ENCODE measurements around the gene RNU6-9.
"Not testable (repeated sequence)": the region's sequence is repeated elsewhere in the genome, so short reads cannot be mapped to it uniquely, and the experiment has no call there.

The RNU6-9 gene

DNA sequence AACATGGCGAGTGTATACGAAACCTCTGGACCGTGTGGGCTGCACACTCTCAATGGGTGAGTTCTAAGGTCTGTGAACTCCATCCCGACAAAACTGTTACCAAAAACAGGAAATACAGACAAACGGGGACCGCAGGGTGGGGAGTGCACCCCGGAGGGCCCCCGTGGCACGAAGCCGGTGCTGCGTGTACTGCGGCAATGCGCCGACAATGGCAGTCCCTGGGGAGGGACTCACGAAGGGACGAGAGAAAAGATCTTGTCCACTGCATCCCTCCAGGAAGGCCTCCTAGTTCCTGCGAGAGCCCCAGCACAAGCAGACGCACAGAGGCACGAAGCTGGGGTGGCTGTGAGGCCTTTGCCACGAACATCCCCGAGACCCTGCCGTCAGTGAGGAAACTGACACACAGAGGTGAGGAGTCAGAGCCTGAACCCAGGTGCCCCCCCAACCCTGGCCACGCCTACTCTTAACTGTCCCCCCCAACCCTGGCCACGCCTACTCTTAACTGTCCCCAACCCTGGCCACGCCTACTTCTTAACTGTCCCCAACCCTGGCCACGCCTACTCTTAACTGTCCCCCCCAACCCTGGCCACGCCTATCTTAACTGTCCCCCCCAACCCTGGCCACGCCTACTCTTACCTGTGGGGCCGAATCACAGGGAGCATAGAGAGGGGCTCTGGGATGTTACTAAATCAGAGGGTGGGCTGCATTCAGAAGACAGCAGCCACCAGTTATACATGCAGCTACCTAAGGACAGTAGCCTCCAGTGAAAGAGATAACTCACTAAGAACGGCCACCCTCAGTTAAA lies 4.5 kb upstream of the RNU6-9 start:
- no peak for DNase-seq (ENCODE audit: insufficient read length, low spot score)
- TF ChIP-seq, protein P1, sequence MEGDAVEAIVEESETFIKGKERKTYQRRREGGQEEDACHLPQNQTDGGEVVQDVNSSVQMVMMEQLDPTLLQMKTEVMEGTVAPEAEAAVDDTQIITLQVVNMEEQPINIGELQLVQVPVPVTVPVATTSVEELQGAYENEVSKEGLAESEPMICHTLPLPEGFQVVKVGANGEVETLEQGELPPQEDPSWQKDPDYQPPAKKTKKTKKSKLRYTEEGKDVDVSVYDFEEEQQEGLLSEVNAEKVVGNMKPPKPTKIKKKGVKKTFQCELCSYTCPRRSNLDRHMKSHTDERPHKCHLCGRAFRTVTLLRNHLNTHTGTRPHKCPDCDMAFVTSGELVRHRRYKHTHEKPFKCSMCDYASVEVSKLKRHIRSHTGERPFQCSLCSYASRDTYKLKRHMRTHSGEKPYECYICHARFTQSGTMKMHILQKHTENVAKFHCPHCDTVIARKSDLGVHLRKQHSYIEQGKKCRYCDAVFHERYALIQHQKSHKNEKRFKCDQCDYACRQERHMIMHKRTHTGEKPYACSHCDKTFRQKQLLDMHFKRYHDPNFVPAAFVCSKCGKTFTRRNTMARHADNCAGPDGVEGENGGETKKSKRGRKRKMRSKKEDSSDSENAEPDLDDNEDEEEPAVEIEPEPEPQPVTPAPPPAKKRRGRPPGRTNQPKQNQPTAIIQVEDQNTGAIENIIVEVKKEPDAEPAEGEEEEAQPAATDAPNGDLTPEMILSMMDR (IDR thresholded peaks at IDR 0.05; ENCODE audit: insufficient read depth, missing control alignments), result no peak
- no peak for FAIRE-seq

DNA sequence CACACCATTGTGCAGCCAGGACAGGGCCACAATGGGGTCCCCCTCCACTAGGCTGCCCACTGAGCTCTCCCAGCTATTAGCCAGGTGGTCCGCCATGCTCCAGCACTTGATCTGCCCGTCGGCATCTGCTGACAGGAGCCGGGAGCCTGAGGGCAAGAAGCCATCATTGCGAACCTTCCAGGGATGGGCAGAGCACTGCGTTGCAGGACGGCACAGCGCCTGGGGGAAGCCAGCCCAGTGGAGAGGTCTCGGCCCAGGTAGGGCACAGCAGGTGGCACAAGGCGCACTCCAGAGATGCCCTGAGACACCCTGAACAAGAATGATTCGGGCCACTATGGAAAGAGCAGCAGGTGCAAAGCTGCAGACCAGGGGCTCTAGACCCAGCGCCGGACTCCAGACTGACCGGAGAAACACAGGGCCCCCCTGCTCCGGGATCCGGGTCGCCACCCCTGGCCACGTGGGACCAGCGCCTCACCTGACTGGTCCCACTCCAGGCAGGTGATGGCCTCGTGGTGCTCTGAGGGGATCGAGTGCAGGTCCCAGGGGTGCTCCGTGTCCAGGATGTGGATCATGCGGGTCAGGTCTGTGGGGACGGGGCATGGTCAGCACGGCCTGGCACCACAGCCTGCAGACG lies 3.5 kb upstream of the RNU6-9 start:
- TF ChIP-seq, protein P1 (IDR thresholded peaks at IDR 0.05; ENCODE audit: insufficient read depth, missing control alignments), result no peak
- no peak for FAIRE-seq
- no peak for DNase-seq (ENCODE audit: insufficient read length, low spot score)

DNA sequence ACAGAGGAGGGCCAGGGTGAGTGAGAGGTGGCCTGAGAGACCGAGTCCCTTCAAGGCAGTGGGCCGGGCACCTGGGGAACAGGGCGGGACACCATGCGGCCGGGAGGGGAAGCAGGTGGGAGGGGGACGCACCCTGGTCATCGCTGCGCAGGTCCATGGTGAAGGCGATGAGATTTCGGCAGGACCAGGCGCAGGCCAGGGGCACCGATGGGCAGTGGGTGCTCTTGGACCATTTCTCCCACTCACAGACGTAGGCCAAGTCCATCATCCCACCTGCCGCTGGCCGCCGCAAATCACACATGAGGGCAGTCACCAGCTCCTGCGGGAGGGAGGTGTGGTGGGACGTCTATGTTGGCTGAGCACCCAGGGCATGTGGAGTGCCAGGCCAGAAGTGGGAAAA lies 2.5 kb upstream of the RNU6-9 start:
- DNase-seq (ENCODE audit: insufficient read length, low spot score), result no peak
- no peak for FAIRE-seq
- TF ChIP-seq, protein P1 (IDR thresholded peaks at IDR 0.05; ENCODE audit: insufficient read depth, missing control alignments), result no peak

- FAIRE-seq; DNase-seq (ENCODE audit: insufficient read length, low spot score): not testable (repeated sequence)
These were observed 1.7 kb upstream of the RNU6-9 start for GRCh38 chr19:891421-892200.

DNA sequence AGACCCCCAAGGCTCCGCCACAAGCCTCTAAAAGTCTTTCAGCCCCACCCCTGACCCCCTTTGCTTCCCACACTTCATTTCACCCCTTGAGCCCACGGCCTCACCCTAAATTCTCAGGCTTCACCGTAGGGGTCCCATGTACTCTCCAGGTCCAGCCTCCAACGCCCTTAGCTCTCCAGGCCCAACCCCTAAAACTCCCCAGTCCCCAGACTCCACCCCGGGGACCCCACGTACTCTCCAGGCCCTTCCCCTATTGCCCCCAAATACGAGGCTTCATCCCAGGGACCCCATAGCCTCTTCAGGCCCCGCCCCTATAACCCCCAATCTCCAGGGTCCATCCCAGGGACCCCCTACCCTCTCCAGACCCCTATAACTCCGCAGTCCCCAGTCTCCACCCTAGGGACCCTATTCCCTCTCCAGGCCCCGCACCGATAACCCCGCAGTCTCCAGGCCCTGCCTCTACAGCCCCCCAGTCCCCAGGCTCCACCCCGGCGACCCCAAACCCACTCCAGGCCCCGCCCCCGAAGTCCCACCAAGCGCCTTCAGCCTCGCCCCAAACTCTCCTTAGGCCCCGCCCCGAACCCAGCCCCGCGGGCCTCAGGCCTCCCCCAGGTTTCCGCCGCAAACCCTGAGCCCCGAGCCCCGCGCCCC lies 916 bp upstream of the RNU6-9 start:
- FAIRE-seq, result no peak
- TF ChIP-seq, protein P1 (IDR thresholded peaks at IDR 0.05; ENCODE audit: insufficient read depth, missing control alignments), result no peak
- no peak for DNase-seq (ENCODE audit: insufficient read length, low spot score)

DNA sequence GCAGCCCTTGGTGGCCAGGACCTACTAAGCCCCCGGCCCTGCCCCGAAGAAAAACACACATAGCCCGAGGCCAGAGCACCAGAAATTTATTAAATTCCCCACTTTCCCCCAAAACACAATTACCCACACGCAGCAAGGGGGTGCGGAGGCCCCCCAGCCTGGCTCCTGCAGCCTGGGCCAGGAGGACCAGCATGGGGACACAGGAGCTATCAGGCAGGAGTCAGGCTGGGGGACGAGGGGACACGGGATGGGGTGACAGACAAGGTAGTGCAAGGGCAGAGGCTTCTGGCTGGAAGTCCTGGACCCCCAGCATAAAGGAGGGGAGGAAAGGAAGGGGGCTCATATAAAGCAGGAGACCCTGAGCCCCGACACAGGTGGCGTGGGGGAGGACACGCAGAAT lies 3.1 kb downstream of the RNU6-9 start:
- TF ChIP-seq, protein P1 (IDR thresholded peaks at IDR 0.05; ENCODE audit: insufficient read depth, missing control alignments), result no peak
- FAIRE-seq (no peak), DNase-seq (ENCODE audit: insufficient read length, low spot score) (no peak)

- DNase-seq (ENCODE audit: insufficient read length, low spot score) (no peak), FAIRE-seq (no peak)
- TF ChIP-seq, protein P1 (IDR thresholded peaks at IDR 0.05; ENCODE audit: insufficient read depth, missing control alignments), result no peak
These were observed 3.7 kb downstream of the RNU6-9 start for GRCh38 chr19:896999-897398.
